Caco-2 (cell line): Measurements from ENCODE around the gene CARD11. TPM values are rescaled to one million over a fixed set of nuclear protein-coding genes. Genes with fewer than 3 reads are reported as not detected.

Experiments
- BruUV-seq: library from RNA; stranded (reverse); fragments of 400-500 nt; replicated peaks from 2 replicates; lab custom pipeline; 2021; lab: Mats Ljungman, UMichigan
- CTCF ChIA-PET: fragments of 300-600 bp; sonication (Branson Sonifier 250); formaldehyde crosslinking; loops from one replicate; lab custom pipeline; 2022; ENCODE audit warnings: antibody characterized with exemption; lab: Charles Lee
- POLR2A ChIA-PET: fragments of 300-600 bp; sonication (Branson Sonifier 250); formaldehyde crosslinking; loops from one replicate; lab custom pipeline; 2022; ENCODE audit warnings: antibody characterized with exemption; lab: Charles Lee
- DNase-seq, 2 experiments: peaks; one replicate each; pipeline versions ENCODE4 v3.0.0 to v3.0.0-alpha.2; 2020 to 2022
- H3K27me3 ChIP-seq: replicated peaks from 2 replicates; pipeline ENCODE4 v1.6.0; 2011; ENCODE audit warnings: low read length; ENCODE audit not compliant: control insufficient read depth, insufficient read depth
- H3K36me3 ChIP-seq: 2 replicates; pipeline ENCODE4 v1.5.1; 2011; ENCODE audit warnings: low read length; ENCODE audit not compliant: control insufficient read depth, insufficient read depth
- H3K4me1 ChIP-seq: fragments of 250-450 bp; sonication (Bioruptor Pico); 2 replicates; pipeline ENCODE4 v1.5.1; 2020; ENCODE audit warnings: mild to moderate bottlenecking
- H3K4me3 ChIP-seq: 2 replicates; pipeline ENCODE4 v1.5.1; 2011; ENCODE audit warnings: low read depth, mild to moderate bottlenecking, control low read depth, low read length
- H3K9me3 ChIP-seq: fragments of 250-450 bp; sonication (Bioruptor Pico); 2 replicates; pipeline ENCODE4 v1.5.1; 2020; ENCODE audit warnings: mild to moderate bottlenecking, moderate library complexity
- H3K27ac Mint-ChIP-seq: one replicate; pipeline ENCODE4 v1.8.0; 2022; ENCODE audit warnings: mixed read lengths; ENCODE audit not compliant: unreplicated experiment
- H3K27me3 Mint-ChIP-seq: one replicate; pipeline ENCODE4 v1.8.0; 2022; ENCODE audit warnings: mixed read lengths; ENCODE audit not compliant: insufficient read depth, unreplicated experiment
- H3K36me3 Mint-ChIP-seq: one replicate; pipeline ENCODE4 v1.8.0; 2022; ENCODE audit warnings: mild to moderate bottlenecking, mixed read lengths; ENCODE audit not compliant: insufficient read depth, unreplicated experiment
- H3K4me1 Mint-ChIP-seq: one replicate; pipeline ENCODE4 v1.8.0; 2022; ENCODE audit warnings: low read depth, mixed read lengths; ENCODE audit not compliant: unreplicated experiment
- H3K4me3 Mint-ChIP-seq: one replicate; pipeline ENCODE4 v1.8.0; 2022; ENCODE audit warnings: mild to moderate bottlenecking, moderate library complexity, mixed read lengths; ENCODE audit not compliant: unreplicated experiment
- H3K9me3 Mint-ChIP-seq: one replicate; pipeline ENCODE4 v1.8.0; 2022; ENCODE audit warnings: mixed read lengths; ENCODE audit not compliant: unreplicated experiment
- CTCF ChIP-seq, 2 experiments: fragments of 200-600 bp in 1 of 2; IDR thresholded peaks; 1 replicate in 1 of 2; 2 replicates in 1 of 2; pipeline versions ENCODE4 v1.5.1 to v1.8.0; 2011 to 2022; ENCODE audit warnings: antibody characterized with exemption in 1 of 2, control low read depth in 1 of 2, inconsistent platforms in 1 of 2, low read depth in 1 of 2, low read length in 1 of 2, mild to moderate bottlenecking in 1 of 2, moderate library complexity in 1 of 2; ENCODE audit not compliant: insufficient read depth in 1 of 2, severe bottlenecking in 1 of 2, unreplicated experiment in 1 of 2
- intact Hi-C: fragments of 100-400 bp; cut with micrococcal nuclease; formaldehyde crosslinking; loops from one replicate; pipeline ENCODE4 v1.10.0; 2022; ENCODE audit not compliant: unreplicated experiment
- total RNA-seq: library from RNA; stranded (reverse); gene quantifications from 2 replicates; pipeline ENCODE4 v1.2.3, GENCODE V29; 2022

CARD11 gene
- total RNA-seq, 1 experiment from 2014 or later: 5.4 TPM

- H3K4me3 Mint-ChIP-seq: no peak overlapping the region
- H3K27ac Mint-ChIP-seq: no peak overlapping the region
- H3K4me1 Mint-ChIP-seq: no peaks in the 10 kb centered on the region
- Histone ChIP-seq H3K4me1 (0 out of 2 replicates have a peak, but pooled peaks cover 5% of the 10 kb centered on the region), H3K4me3 (no peak overlapping the region), H3K27me3 (no peaks in the 10 kb centered on the region), H3K36me3 (no peaks in the 10 kb centered on the region), H3K9me3 (no peaks in the 10 kb centered on the region)
- H3K27me3 Mint-ChIP-seq: peaks cover 4% of the 10 kb centered on the region
- BruUV-seq: no TSS peak
- intact Hi-C loops: no loop called here
- H3K9me3 Mint-ChIP-seq: no peaks in the 10 kb centered on the region
- TF ChIP-seq CTCF (IDR thresholded peaks at IDR 0.05; ENCODE audit: insufficient read depth in 1 of 2, low read depth in 1 of 2, low read length in 1 of 2, severe bottlenecking in 1 of 2, unreplicated experiment in 1 of 2): no peak
- ChIA-PET CTCF (no interaction called here), POLR2A (no interaction called here)
- DNase-seq: no peak
- no peaks in the 10 kb centered on the region for H3K36me3 Mint-ChIP-seq
Observed at GRCh38 chr7:3082831-3083230, 39.2 kb upstream of the CARD11 start.

GRCh38 chr7:3082386-3082785 lies 38.7 kb upstream of the CARD11 start:
- Mint-ChIP-seq H3K27ac (no peak overlapping the region), H3K36me3 (no peaks in the 10 kb centered on the region), H3K27me3 (peaks cover 2% of the 10 kb centered on the region), H3K9me3 (no peaks in the 10 kb centered on the region), H3K4me3 (no peak overlapping the region), H3K4me1 (no peaks in the 10 kb centered on the region)
- H3K4me1 ChIP-seq: 0 out of 2 replicates have a peak, but pooled peaks cover 5% of the 10 kb centered on the region
- DNase-seq: no peak
- BruUV-seq: no TSS peak
- H3K4me3 ChIP-seq: no peak overlapping the region
- TF ChIP-seq CTCF (IDR thresholded peaks at IDR 0.05; ENCODE audit: insufficient read depth in 1 of 2, low read depth in 1 of 2, low read length in 1 of 2, severe bottlenecking in 1 of 2, unreplicated experiment in 1 of 2): no peak
- intact Hi-C loops: no loop called here
- POLR2A ChIA-PET: no interaction called here
- H3K27me3 ChIP-seq: no peaks in the 10 kb centered on the region
- H3K9me3 ChIP-seq: no peaks in the 10 kb centered on the region
- CTCF ChIA-PET: no interaction called here
- no peaks in the 10 kb centered on the region for H3K36me3 ChIP-seq

GRCh38 chr7:3080106-3080505 lies 36.4 kb upstream of the CARD11 start:
- H3K4me3 Mint-ChIP-seq: no peak overlapping the region
- DNase-seq: no peak
- CTCF ChIA-PET: no interaction called here
- H3K9me3 ChIP-seq: peaks cover 12% of the 10 kb centered on the region
- H3K36me3 ChIP-seq: no peaks in the 10 kb centered on the region
- no peaks in the 10 kb centered on the region for H3K27me3 Mint-ChIP-seq
- 0 out of 2 replicates have a peak, but pooled peaks cover 5% of the 10 kb centered on the region for H3K4me1 ChIP-seq
- H3K36me3 Mint-ChIP-seq: no peaks in the 10 kb centered on the region
- H3K4me3 ChIP-seq: no peak overlapping the region
- H3K9me3 Mint-ChIP-seq: peaks cover 9% of the 10 kb centered on the region
- TF ChIP-seq CTCF (IDR thresholded peaks at IDR 0.05; ENCODE audit: insufficient read depth in 1 of 2, low read depth in 1 of 2, low read length in 1 of 2, severe bottlenecking in 1 of 2, unreplicated experiment in 1 of 2): no peak
- intact Hi-C loops: no loop called here
- no peaks in the 10 kb centered on the region for H3K4me1 Mint-ChIP-seq
- H3K27ac Mint-ChIP-seq: no peak overlapping the region
- H3K27me3 ChIP-seq: no peaks in the 10 kb centered on the region
- no TSS peak for BruUV-seq
- POLR2A ChIA-PET: no interaction called here
